ENCODE results near the gene CFAP141.

DNA sequence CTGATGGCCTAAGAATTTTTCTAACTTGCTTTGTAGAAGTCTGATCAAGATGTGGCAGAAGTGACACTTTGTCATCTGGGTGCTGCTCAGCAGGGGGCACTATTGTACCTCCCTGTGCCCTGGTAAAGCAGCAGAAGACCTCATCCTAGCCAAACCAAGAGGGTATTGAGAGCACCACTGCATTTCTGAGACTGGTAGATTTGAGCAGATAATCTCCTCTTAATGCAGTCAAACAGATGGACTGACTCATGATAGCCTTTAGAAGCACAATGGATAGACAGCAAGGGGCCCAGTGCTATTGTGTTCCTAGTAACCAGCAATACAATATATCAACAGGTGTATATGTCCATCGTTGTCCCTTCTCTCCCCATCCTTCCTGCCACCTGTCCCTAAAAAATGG lies 20.0 kb downstream of the CFAP141 start:
- TF ChIP-seq CTCF (IDR thresholded peaks at IDR 0.05 in 2 of 3, conservative IDR thresholded peaks at IDR 0.05 in 1 of 3; ENCODE audit: borderline replicate concordance in 1 of 3, insufficient read depth in 1 of 3, low read depth in 2 of 3, low read length in 2 of 3) (peak; percentile 62 to 66 (median 66); a peak in 5 of 6 replicates), POLR2A (IDR thresholded peaks at IDR 0.05; ENCODE audit: borderline replicate concordance, extremely low read depth, insufficient read depth, insufficient read length) (no peak), FOSL1 (IDR thresholded peaks at IDR 0.05; ENCODE audit: low read depth) (no peak), YY1 (IDR thresholded peaks at IDR 0.05; ENCODE audit: extremely low read depth, insufficient replicate concordance, low read depth, low read length) (no peak), EZH2phosphoT487 (IDR thresholded peaks at IDR 0.05; ENCODE audit: borderline replicate concordance) (no peak)

Data from HCT116 (cell line).